ENCODE results near the gene DDX10.

DDX10 gene

DNA sequence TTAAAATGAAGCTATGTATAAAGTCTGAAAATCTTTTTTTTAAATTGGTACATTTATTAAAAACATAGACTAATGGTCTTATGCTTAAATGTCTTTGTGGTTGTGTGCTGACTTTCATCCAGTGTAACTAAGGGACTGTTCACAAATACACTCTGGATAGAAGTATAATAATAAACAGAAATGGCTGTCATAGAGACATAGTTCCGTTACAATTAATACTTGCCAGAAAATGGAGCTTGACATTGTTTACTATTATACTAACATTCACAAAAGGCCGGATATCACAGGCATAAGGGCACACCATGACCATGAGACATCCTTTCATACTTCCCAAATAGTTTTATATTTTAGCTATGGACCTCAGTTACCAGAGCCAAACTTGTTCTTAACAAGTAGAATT, 161.3 kb downstream of the DDX10 start:
- no peak for DNase-seq

DNA sequence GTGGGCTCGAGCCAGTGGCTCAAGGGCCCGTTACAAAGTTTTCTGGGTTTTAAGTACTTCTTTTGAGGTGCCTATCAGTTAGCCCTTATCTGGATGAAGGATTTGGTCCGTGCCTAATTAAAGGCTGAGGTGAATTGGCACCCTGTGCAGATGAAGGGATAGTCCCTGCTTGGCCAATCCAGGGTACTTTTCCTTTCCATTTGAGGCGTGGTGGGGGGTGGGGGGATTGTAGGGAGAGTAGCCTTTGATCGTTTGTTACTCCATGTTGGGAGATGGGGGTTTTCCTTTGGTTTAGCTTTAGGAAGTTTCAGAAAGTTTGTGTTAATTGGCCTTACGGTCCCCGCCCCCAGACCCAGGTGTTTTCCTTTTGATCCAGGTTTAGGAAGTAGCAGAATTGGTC, 170.8 kb downstream of the DDX10 start:
- DNase-seq = no peak

DNA sequence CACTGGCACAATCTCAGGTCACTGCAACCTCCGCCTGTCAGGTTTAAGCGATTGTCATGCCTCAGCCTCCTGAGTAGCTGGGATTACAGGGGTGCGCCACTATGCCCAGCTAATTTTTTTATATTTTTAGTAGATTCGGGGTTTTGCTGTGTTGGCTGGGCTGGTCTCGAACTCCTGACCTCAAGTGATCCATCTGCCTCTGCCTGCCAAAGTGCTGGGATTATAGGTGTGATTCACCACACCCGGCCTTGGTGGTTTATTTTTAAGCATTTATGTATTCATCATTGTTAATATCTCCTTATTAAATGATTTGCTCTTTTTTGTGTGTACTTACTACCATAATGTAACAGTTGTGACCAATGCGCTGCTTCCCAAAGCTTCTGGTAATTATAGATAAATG, 171.7 kb downstream of the DDX10 start:
- DNase-seq = no peak

DNA sequence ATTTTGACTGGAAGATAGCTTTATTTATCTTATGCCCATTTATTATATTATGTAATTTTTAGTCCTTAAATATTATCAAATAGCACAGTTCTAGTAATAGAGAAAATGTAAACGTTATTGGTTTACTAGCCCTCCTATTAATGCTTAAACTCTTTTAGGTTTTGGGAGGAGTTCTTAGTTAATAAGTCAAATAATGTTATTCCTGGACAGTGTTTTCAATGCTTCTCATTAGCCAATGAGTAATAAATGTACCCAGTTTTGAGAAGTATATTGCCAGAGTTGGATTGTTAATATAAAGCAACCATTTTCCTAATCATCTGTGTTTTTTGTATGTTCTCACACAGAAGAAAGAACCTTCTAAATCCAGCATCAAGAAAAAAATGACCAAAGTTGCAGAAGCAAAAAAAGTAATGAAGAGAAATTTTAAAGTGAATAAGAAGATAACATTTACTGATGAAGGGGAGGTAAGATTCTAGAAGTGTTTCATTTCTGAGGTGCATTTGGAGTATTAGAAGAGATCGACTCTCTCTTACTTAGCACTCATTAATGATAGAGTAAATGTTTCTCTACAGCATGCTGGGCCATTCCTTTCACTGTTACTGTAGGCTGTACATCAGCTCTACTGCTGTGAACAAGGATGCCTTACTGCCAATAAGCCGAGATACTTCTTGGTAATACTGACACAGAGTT, 173.4 kb downstream of the DDX10 start:
- DNase-seq = no peak

DNA sequence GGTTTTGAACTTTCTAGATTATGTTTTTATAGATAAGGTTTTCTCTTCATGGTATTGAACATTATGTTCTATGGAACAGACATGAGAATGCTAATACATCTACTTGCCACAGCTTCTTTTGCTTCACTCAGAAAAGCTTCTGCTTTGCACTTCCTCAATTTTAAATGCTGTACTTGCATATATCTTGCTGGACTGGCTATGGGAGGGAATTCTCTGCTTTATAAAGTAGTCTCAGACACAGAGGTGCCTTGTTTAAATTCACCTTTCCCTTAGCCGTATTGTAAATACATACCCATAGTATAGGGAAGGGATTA, 173.9 kb downstream of the DDX10 start:
- DNase-seq = peak; percentile 9 to 56 (median 36)

DNA sequence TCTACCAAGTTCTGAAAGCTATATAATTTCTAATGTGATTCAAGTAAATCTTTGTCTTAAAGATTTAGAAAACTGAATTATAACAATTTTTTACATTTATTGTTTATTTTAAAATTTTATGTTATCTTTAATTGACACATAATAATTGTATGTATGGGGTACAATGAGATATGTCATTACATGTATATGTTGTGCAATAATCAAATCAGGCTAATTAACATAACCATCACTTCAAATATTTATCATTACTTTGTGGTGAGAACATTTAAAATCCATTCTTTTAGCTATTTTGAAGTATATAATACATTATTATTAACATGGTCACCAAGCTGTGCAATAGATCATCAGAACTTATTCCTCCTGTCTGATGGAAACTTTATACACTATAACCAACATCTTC, 181.1 kb downstream of the DDX10 start:
- no peak for DNase-seq

DNA sequence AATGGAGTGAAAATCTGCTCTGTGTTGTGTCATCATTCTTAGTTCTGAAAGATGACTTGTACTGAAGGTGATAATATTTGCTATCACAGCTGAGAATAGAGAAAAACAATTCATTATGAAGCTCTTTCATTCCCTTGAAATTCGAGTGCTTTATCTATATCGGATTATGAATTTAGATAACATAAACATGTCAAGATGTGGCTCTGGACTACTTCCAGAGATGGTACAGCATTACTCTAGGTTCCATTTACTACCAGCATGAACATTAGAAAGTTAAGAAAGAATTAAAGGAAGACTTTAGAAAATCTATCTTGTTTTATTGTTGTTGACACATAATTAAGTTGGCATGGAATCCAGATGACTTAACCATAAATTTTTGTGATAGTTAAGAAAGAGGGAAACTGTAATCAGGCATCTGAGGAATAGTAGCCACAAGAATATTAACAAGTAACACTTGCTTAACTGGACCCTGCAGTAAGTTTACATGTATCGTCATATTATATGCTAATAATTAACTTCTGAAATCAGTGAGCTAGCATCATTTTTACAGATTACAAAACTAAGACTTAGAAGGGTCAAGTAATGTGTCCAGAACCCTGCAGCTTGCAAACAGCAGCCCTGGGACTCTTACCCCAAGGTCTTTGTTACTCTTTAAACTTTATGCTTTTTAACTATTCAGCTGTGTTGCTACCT, 182.6 kb downstream of the DDX10 start:
- no peak for DNase-seq

DNA sequence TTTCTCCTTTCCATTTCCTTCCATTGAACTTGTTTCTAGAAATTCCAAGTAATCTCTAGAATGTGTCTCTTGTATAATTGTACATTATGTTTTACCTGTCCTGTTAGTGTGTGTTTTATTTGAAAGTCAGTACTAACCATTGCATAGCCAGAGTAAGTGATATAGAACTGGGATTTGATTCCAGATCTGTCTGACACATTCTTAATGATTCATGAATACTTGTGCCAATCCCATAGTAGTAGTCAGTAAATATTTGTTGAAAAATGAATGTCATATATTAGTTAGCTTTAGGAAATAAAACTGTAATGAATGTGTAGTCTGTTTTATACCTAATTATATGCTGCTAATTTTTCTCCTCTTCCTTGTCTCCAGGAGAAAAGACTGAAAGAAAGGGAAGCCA, 186.9 kb downstream of the DDX10 start:
- DNase-seq = no peak

DNA sequence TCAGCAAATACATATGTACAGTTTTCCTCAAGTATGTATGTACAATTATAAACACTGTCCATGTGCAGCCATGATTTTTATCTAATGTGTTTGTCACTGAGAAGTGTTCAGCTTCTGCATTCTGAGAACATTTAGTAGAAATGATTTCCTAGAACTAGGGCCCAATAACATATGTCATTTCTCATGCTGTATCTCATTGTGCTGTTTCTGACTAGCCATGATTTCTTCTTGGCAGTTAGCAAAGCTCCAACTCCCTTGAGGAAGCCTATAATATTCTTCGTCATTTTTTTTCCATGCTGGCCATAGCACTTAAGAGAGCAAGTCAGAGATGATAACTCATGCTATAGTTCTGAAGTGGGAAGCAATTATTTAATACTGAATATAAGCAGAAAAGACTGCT, 187.8 kb downstream of the DDX10 start:
- no peak for DNase-seq

DNA sequence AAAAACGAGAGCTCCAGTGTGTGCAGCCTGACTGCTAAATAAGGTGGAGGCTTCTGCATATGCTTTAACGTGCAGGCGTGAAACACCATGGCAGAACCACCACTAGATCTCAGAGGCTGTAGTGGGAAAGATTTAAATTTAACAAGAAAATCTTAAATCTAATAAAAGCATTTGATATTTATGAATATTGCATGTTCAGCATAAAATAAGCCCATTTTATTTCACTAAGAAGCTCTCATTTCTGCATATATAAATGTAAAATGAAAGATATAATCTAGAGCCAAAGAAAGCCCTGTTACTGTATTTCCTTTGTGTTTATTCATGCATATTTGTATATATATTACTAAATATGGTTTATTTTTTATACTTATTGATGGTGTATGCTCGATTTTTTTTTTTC, 188.3 kb downstream of the DDX10 start:
- no peak for DNase-seq

DNA sequence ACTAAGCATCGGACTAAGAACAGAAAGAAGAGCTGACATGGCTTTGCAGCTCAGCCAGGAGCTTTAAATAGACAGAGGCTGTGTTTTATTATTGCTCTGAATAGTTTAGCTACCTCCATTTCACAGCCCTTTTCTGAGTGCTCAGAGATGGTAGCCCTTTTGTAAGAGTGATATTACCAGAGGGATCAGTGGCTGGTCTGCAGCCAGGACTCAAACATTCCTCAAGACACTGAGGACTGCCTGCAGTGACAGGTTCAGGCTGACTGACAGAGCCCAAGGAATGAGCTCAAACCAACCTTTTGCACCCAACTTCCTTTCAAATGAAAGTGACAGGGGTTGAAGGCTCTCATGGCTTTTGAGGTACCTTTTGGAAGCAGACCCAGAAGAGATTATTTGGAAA, 189.0 kb downstream of the DDX10 start:
- no peak for DNase-seq

DNA sequence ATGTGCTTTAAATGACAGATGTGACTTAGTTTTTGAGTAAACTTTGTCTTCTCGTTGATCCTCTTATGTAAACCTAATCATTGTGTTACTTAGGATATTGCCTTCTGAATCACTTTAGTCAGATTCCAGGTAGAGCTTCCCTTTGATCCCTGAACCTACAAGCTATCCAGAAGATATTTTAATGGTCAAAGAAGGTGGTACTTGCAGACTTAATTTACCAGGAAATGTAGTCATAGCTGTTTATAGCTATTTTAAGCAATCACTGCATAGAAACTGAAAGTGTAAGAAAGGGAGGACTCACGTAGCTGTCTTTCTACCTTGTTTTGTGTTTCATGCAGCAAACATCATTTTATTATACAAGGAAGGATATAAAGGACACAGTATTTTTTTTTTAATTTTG, 189.5 kb downstream of the DDX10 start:
- peak in 1 of 4 experiments; percentile 7 for DNase-seq

DNA sequence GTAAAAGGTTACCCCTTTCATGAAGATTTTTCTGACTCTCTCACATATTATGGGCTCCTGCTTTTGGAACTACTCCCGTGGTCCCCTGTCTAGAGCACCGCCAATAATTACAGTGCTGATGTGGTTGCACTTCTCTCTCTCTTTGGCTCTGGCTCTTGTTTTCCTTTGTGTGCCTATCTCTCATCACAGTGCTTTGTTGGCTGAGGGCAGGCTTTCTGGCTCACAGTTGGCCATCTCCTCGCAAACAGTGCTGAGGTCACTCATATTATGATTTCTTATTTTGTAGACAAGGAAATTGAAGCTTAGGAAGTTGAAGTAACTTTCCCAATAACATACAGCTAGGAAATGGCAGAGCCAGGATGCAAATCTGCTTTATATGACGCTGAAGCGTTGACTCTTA, 192.5 kb downstream of the DDX10 start:
- DNase-seq = no peak

DNA sequence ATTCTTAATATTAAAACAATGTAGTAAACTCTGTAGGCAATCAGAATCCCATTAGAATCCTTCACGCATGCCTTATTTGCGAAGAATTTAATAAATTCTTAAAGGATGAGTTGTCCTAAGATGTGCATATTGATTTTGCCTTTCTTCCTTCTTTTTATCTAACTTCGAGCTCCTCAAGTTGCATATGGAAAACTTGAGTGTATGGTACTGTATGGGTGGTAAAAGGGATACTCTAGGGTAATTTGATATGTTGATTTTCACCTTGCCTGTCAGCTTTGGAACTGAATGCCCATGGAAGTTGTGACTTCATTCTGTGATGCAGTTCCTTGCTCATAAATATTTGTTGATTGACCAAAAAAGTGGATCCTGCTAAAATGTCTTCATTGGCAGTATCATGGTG, 193.8 kb downstream of the DDX10 start:
- DNase-seq = no peak

DNA sequence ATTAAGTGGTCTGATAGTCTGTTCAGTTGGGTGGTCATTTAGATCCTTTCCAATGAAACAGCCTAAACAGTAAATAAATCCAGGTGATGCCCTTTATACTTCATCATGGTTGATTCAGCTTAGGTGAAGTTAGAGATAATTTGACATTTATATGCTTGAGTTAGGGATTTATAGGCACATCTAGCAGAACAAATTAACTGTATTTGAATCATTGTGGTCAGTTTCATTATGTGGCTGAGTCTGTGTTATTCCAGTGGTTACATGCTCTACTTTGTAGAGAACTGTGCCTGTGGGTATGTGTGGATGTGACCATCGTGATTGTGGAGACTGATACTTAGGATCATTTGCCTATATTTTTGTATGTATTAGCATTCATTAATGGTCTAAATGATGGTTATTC, 194.6 kb downstream of the DDX10 start:
- DNase-seq = no peak

DNA sequence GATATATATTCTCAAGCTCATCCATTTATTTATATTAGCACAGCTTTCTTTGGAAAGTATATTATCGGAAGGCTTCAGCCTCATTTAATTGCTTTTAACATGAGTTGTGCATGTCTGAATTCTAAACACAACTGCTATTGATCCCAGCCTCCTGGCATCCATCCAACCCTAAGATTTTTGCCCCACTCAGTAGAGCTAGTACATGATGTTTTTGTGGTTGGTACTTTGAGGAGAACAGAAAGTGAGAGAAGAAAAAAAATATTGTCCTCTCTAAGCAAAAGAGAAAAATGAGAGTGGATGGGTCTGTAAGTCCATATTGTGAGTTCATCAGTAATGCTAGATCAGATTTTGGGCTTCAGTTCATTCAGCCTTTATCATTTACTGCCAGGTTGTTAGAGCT, 198.7 kb downstream of the DDX10 start:
- DNase-seq = no peak

DNA sequence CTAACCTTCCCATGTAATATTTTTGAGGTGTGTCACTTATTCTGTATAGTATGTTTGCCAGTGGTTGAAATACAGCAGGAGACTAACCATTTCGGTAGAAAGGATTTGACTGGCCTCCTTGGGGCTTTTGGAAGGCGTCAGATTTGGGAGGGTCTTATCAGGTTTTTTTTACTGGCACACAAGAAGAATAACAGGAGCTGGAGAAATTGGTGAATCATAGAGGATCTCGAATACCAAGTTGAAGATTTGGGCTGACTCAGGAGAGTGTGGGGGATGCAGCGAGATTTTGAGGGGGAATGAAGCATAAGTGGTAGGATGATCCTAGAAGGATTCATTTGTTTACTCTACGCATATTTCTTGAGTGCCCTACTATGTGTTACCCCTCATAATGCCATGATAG, 200.5 kb downstream of the DDX10 start:
- no peak for DNase-seq

DNA sequence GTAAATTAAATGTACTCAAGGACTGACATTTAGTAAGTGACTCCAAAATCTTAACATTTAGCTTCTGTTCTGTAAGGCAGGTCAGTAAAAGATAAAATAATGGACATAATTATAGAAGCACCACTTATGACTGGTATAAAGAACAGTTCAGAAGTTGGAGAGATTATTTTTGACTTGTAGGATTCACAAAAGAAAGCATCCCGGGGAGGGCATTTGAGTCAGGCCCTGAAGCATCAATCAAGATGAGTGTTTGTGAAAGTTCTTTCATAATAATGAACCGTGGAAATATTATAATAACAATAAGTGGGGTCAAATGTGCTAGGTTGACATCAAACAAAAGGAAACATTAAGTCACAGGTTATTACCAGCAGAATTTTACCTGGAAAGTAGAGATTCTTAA, 201.9 kb downstream of the DDX10 start:
- no peak for DNase-seq

DNA sequence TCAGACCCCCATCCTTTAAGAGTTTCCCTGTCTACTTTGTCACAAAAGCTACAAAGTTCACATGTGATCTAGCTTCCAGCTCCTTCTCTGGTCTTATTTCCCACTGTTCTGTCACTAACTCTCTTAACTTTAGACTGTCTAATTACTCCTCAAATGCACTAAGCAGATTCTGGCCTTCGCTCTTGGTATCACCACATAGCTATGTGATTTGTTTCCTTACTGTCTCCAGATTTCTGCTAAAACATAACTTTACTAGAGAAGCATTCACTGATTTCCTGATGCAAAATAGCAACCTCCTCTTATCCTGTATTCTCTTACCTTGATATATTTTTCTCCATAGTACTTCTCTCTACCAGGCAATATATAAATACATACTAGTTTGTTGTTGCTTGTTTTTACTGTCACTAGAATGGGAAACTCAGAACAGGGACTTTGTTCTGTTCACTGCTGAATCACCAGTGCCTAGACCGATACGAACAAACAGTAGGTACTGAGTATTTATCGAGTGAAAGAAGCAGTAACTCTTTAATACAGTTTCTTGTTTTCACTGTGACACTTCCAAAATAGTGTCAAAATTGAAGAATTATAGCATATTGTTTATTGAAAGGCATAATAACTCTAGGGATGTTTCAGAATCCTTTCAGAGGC, 205.6 kb downstream of the DDX10 start:
- DNase-seq = no peak

DNA sequence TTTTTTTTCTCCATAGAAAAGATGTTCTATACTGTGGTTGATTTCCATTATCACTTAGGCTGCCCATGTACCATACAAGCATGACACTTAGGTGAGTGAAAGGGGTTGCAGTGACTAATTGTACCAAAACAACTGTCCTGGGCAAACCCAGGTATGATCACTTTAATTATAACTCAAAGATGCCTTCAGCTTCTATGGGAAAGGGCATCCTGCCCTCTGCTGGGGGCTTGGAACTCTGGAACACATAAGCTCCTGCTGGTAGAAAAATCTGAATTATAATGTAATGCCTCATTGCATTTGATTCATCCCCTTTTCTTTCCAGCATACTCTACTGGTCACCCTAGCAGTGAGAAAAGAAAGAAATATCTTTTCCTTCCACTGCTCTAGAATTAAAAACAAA, 206.3 kb downstream of the DDX10 start:
- peak in 2 of 4 experiments; percentile 6 to 33 for DNase-seq

DNA sequence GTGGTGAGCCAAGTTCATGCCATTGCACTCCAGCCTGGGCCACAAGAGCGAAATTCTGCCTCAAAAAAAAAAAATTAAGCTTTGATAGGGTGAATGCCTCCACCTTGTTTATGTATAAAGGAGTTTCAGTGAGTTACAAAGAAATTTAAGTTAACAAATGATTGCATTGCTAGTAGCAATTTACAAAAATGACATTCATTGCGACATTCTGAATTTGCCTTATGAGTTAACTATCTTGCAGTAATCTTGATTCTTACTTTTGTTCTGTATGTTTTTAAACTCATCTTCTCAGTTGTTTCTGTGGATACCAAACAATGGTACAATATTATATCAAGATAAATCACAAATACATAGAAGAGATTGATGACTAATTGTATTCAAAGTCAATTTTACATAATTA, 207.0 kb downstream of the DDX10 start:
- DNase-seq = no peak

DNA sequence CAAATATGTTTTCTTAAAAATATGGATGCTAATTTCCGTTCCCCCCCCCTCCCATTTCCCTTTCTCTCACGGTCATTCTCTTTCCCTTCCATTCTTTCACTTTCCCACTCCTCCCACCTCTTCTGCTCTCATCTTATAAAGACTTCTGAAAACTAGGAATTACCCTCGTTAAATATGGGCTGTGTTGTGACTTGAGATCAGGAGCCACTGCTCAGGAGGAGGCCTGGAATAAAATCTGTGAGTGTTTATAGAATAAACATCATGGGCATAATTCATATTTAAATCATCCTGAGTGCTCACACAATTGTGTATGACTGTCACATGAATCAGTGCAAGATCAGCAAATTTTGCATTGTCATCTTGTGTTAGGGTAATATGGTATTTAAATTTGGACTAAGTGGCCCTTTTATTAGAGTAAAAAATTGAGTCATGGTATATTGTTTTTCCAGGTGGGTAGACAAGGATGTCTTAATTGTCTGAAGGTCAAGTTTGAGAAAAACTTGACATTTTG, 208.0 kb downstream of the DDX10 start:
- no peak for DNase-seq

DNA sequence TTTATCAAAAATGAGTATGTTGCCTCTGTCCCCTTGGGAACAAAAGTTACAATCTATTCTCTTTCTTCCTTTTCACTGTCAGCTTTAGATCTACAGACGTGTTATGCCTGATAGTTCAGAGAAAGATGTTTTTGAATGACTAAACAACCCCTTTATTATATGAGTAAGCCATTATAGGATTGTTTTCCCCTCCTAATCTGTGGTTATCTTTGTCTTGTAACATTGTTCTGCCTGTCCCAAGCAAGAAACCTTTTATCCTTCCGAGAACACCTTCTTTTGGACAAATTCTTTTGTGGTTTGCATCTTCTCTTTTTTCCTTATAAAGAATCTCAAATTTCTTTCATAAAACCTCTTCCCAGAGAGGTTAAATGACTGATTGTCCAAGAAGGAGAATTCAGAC, 208.4 kb downstream of the DDX10 start:
- no peak for DNase-seq

DNA sequence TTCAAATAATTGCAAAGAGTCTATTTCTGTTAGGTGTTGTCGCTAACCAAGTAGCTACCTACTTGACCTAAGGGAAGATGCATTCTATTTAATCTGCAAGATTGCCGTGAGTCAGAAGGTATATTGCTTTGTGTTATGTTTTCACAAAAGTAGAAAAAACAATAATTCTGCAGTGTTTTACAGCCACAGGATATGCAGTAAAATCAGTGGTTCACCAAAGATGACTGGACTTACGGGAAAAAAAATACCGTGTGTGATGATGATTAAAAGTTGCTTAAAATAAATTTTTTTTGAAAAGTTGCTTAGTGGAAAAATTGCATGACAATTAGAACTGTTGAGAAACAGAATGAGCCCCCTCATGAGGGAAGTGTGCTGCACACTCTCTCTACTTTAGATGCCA, 209.1 kb downstream of the DDX10 start:
- DNase-seq = no peak
